ENCODE measurements around the gene FRMPD4.

DNA sequence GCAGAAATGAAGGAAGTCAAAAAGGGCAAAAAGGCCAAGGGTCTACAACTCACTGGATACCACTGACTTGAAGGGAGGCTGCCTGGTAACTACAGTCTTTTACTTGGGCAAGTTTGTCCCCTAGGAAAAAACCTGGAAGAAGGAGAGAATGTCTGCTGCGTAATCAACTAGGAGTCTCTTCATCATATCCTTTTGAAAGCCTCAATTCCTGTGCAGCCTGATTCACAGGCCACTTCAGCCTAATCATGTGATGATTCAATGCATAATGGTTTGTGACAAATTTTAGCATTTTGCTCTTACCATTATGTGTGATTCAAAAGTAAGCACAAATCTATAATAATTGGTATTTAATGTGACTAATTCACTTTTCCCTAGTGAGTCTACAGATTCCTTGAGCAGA lies 273.6 kb downstream of the FRMPD4 start:
- TF ChIP-seq, protein P1, sequence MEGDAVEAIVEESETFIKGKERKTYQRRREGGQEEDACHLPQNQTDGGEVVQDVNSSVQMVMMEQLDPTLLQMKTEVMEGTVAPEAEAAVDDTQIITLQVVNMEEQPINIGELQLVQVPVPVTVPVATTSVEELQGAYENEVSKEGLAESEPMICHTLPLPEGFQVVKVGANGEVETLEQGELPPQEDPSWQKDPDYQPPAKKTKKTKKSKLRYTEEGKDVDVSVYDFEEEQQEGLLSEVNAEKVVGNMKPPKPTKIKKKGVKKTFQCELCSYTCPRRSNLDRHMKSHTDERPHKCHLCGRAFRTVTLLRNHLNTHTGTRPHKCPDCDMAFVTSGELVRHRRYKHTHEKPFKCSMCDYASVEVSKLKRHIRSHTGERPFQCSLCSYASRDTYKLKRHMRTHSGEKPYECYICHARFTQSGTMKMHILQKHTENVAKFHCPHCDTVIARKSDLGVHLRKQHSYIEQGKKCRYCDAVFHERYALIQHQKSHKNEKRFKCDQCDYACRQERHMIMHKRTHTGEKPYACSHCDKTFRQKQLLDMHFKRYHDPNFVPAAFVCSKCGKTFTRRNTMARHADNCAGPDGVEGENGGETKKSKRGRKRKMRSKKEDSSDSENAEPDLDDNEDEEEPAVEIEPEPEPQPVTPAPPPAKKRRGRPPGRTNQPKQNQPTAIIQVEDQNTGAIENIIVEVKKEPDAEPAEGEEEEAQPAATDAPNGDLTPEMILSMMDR (IDR thresholded peaks at IDR 0.05; ENCODE audit: low read length), result no peak
- no peak for TF ChIP-seq EZH2phosphoT487 (IDR thresholded peaks at IDR 0.05; ENCODE audit: low read length)
